PC-9 (cell line): Measurements from ENCODE around the gene TIMM17B.
"Not testable (repeated sequence)": the region's sequence is repeated elsewhere in the genome, so short reads cannot be mapped to it uniquely, and the experiment has no call there.

Source experiments
- CTCF ChIP-seq: fragments of 200-600 bp; sonication (generic); conservative IDR thresholded peaks from 2 replicates; pipeline ENCODE4 v1.6.1; 2017; ENCODE audit warnings: mixed run types, antibody characterized with exemption, mild to moderate bottlenecking, moderate library complexity
- EZH2 ChIP-seq: fragments of 200-600 bp; sonication (generic); IDR thresholded peaks from 2 replicates; pipeline ENCODE4 v1.8.0; 2017; ENCODE audit warnings: antibody characterized with exemption, low read depth

- not testable (repeated sequence) for TF ChIP-seq CTCF, EZH2
Measured at GRCh38 chrX:48853494-48853893, 44.1 kb downstream of the TIMM17B start.
